ENCODE results near the gene DHRS4L2.

DNA sequence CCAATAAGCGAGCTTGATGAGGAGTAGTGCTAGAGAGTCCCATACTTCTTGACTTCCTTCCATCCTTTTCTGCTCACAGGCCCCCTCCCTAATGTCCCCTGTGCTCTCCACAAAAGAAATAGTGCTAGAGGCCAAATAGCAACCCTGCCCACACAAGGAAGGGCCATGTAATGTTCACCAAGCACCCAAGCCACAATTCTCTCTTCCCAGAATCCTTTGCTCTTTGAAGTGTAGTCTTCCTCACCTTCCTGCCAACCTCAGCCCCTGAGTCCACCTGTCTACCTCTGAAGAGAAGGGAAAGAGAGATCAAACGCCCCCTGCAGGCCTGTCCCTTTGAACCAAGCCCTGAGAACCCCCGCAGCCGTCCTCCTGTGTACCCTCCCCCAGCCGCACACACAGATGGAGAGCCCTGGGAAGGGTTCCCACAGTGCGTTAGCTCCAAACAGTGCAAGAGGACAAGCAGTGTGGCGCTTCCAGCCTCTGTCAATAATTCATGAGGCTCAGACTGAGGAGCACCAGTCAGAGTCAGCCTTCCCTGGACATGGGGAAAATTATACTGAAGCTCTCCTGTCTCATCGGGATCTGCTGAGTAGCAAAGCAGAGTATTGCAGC, 37.0 kb upstream of the DHRS4L2 start:
- TF ChIP-seq TAF1 (IDR thresholded peaks at IDR 0.05; ENCODE audit: borderline replicate concordance, insufficient read depth, low read length) (no peak), POLR2AphosphoS5 (IDR thresholded peaks at IDR 0.05; ENCODE audit: low read depth, low read length) (no peak)
- TF ChIP-seq, protein P1, sequence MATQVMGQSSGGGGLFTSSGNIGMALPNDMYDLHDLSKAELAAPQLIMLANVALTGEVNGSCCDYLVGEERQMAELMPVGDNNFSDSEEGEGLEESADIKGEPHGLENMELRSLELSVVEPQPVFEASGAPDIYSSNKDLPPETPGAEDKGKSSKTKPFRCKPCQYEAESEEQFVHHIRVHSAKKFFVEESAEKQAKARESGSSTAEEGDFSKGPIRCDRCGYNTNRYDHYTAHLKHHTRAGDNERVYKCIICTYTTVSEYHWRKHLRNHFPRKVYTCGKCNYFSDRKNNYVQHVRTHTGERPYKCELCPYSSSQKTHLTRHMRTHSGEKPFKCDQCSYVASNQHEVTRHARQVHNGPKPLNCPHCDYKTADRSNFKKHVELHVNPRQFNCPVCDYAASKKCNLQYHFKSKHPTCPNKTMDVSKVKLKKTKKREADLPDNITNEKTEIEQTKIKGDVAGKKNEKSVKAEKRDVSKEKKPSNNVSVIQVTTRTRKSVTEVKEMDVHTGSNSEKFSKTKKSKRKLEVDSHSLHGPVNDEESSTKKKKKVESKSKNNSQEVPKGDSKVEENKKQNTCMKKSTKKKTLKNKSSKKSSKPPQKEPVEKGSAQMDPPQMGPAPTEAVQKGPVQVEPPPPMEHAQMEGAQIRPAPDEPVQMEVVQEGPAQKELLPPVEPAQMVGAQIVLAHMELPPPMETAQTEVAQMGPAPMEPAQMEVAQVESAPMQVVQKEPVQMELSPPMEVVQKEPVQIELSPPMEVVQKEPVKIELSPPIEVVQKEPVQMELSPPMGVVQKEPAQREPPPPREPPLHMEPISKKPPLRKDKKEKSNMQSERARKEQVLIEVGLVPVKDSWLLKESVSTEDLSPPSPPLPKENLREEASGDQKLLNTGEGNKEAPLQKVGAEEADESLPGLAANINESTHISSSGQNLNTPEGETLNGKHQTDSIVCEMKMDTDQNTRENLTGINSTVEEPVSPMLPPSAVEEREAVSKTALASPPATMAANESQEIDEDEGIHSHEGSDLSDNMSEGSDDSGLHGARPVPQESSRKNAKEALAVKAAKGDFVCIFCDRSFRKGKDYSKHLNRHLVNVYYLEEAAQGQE (IDR thresholded peaks at IDR 0.05; ENCODE audit: insufficient read depth in 1 of 2, low read depth in 2 of 2, low read length in 2 of 2): no peak

All from PFSK-1 (cell line).